AML-193 (cell line): ENCODE results near the gene TMOD1.

Experiments used
- DNase-seq, 2 experiments: peaks; one replicate each; lab custom pipeline; 2025; lab: John Stamatoyannopoulos, UW

Gene TMOD1

DNA sequence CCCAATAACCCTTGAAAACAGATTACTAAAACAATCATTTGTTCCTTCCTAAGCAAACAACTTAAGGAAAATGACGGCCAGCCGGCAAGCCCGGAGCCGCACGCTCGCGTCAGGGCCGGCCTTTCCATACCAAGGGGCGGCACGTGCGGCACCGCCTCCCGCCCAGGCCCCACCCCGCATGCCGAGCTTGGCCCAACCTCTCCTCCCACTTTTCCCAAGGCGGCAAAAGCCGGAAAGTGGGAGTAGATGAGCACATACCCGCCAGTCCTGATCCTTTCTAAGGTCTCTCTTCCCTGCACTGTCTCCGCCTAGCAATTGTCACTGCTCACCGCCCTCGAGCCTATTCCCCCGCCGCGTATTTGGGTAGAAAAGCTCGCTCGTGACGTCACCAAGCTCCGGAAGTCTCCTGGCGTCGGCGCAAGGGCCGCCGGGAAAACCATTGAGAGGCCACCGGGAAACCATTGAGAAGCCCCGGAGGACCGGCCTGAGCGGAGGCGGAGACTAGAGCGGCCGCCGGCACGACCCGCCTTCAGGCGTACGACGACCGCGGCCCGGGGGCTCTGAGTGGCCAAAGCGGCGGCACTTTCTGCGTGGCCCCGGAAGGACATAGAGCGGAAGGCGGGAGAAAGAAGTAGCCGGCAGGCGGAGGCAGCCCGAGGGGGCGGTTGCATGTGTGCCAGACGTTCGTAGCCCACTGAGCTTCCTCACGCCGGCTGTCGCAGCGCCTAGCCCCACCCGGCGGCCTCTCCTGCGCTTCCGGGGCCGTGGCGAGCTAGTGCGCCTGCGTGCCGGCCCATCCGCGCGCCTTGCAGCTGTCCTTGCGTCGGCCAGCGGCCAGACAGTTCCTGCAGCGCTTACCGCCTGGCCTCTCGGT, 131.8 kb downstream of the TMOD1 start, which contains the start of the genes NCBP1 and TSTD2:
Gene NCBP1, plus strand, starts transcription at position 837 of the 874 bp plus-strand sequence. CDS start 61 bp downstream, outside the sequence.
Gene TSTD2, minus strand, starts transcription at position 384 of the 874 bp plus-strand sequence. CDS start 5,806 bp downstream, outside the sequence.
- peak; percentile 95 to 96 for DNase-seq

DNA sequence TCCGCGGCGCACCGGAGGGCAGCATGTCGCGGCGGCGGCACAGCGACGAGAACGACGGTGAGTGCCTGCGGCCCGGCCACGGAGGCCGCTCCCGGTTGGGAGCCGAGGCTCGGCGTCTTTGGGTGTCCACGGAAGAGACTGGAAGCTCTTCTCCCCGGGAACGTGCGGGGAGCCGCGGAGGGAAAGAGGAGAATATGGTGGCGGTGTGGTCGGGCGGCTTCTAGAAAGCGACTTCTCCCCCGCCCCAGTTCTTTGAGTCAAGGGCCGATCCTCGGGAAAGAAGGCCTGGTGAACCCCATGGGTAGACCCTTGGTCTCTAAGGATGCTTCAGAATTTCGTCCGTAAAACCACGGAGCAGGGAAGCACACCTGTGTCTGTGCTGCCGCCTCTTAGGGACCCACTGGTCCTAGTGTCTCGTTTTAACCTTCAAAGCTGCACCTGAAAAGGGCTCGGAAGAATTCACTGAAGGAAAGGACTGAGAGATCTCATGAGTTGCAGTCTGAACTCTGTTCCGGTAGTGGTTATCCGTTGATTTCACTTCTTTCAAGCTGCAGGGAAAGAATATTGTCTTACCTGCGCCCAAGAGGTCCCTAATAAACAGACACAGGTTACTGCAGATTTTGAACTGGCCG, 132.5 kb downstream of the TMOD1 start:
- no peak for DNase-seq

DNA sequence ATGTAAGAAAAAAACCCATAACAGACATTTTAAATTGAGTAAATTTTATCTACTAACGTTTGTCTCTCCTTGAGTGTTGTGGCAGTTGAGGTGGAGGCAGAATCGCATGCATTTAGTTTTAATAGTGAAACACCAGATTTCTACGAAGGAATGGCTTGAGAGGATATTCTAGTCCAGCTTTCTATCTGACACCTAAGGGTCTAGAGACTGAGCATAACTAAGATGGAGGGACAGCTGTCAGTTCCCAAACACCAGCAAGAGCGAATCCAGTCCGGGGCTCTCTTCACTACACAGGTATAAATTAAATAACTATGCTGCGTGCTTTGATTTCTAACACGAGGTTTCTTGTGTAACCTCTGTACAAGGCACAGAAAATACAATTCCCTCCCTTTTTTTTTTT, 133.6 kb downstream of the TMOD1 start:
- no peak for DNase-seq

DNA sequence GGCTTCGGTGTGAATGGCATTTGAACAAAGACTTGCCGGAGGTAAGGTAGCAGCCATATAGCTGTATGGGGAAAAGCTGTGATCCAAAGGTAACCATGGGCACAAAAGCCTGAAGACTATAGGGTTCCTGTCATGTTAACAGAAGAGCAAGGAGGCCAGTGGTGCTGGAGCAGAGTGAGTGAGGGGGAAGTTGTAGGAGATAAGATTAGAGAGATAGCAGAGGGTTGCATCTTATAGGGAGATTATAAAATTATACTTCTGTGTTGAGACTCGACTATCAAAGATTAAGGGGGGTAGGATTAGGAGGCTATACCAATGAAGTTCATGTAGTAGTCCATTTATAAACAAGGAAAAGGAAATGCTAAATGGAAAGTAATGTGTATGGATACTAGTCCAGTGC, 135.4 kb downstream of the TMOD1 start:
- peak in 1 of 2 experiments; percentile 11 for DNase-seq

DNA sequence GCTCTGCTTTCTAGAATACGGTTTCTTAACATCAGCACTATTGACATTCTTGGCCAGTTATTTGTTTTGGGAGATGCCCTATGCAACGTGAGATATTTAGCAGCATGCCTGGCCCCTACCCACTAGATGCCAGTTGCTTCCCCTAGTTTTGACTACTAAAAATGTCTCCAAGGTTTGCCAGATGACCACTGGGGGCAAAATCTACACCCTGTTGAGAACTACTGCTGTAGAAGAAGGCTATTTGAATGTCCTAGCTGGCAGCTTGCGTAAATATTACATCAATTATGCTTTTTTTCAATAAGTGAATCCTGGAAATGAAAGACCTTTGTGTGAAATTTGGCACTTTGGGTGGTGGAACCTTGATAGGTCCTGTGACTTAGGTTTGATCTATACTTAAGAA, 137.2 kb downstream of the TMOD1 start:
- peak; percentile 29 to 39 for DNase-seq

DNA sequence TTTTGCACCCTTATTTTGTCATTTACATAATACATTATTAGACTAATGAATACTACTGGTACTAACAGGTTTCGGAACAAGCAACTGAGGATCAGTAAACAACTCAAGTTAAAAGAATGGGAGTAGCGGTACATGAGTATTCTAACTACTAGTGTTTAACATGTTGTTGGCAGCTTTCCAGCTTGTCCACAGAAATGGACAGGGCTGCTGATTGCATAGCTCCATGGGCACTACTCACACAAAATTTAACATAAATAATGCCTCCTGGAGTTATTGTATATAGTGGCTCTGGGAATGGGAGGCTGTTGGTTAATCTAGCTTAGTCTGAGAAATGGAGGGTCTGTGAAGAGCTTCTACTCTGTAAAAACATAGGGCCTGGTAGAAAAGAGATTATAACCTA, 138.9 kb downstream of the TMOD1 start:
- no peak for DNase-seq

DNA sequence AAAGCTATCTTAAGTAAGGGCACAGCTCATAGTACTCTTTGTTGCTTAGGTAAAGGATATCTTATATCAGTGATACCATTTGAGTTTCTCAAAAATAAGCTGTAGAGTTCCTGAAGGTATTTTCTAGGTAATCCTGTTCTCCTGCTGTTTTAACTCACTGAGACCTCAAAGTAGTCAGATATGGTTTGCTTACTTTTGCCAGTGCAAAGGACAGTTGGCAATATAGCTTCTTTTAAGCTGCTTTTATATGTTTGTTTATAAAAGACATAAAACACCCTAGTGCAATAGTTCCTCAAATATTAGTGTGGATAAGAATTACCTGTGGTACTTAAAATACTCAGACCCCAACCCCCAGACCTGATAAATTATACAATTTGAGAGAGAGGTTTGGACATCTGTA, 144.3 kb downstream of the TMOD1 start:
- DNase-seq = no peak

DNA sequence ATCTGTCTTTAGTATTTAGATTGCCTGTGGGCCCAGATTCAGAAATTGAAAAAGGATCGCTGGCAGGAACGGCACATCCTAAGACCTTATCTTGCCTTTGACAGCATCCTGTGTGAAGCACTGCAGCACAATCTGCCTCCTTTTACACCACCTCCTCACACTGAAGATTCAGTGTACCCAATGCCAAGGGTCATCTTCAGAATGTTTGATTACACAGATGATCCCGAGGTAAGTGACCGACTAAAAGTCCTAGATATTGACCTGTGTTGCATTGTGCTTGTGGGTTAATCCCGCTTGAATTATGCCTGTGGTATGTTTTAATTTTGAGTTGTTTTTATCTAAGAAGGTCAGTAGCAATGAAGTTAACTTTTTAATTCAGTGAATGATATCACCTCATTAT, 146.5 kb downstream of the TMOD1 start:
- no peak for DNase-seq
